OCI-LY1 (cell line): ENCODE measurements around the gene MAPRE3.

ENCODE experiments used
- CTCF ChIP-seq: fragments of 200-600 bp; sonication (generic), shearing (Covaris generic); IDR thresholded peaks from 2 replicates; pipeline ENCODE4 v1.5.1; 2017; ENCODE audit warnings: mild to moderate bottlenecking, antibody characterized with exemption, low read length, moderate library complexity, mixed read lengths
- EZH2 ChIP-seq: fragments of 200-600 bp; sonication (generic), shearing (Covaris generic); IDR thresholded peaks from 2 replicates; pipeline ENCODE4 v1.8.0; 2017; ENCODE audit warnings: borderline replicate concordance, mixed run types, mild to moderate bottlenecking, antibody characterized with exemption, low read length, moderate library complexity, mixed read lengths

DNA sequence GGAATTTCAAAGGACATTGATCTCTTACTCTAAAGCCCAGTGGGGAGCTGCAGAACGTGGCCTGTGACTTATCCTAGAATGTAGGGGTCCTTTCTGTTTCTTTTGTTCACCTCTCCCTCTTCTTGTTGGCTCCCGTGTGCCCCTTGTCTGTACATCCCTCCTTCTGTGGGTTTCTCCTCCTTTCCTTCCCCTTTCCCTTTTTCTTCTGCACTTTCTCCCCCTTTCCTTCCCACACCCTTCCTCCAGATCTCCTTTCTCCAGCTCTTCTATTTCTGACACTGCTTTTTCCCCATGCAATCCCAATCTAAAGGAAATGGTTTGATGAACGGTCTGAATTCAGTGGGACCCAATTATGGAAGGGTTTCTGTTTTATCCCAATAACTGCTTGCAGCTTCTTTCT lies 35.5 kb upstream of the MAPRE3 start:
- TF ChIP-seq CTCF (no peak), EZH2 (no peak)
